ES-I3 (cell line): ENCODE results near the gene CLCNKA.
"Not testable (repeated sequence)": the region's sequence is repeated elsewhere in the genome, so short reads cannot be mapped to it uniquely, and the experiment has no call there.

Source experiments
- H3K36me3 ChIP-seq: 2 replicates; pipeline ENCODE4 v1.6.1; 2013; ENCODE audit warnings: mild to moderate bottlenecking, low read length, control low read depth, moderate library complexity; ENCODE audit not compliant: insufficient read depth
- H3K4me1 ChIP-seq: 2 replicates; pipeline ENCODE4 v1.6.1; 2013; ENCODE audit warnings: mild to moderate bottlenecking, control low read depth, low read length; ENCODE audit not compliant: insufficient read depth
- H3K9ac ChIP-seq: 2 replicates; pipeline ENCODE4 v1.6.1; 2013; ENCODE audit warnings: low read depth, mild to moderate bottlenecking, low read length, moderate library complexity
- H3K9me3 ChIP-seq: 2 replicates; pipeline ENCODE4 v1.6.1; 2013; ENCODE audit warnings: mild to moderate bottlenecking, low read length, moderate library complexity; ENCODE audit not compliant: control insufficient read depth, insufficient read depth

Gene CLCNKA

DNA sequence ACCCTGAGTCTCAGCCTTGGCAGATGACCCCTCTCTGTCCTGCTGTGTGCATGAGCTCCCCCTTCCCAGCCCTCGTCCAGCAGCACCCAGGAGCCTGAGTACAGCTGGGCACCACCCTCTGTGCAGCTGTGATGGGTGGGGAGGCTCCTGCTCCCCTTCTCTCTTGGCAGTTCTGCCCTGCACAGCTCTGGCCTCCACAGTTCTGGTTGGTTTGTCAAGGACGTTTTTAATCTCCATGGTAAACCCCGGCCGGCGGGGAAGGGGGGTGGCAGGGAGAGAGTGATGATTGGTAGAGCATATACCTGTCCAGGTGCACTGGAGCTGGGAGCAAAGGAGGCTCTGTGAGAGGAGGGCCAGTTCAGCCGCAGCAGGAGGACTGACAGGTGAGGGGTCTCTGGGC, at the start of gene CLCNKA:
TSS of gene CLCNKA (plus strand) at position 356 of the 400 bp plus-strand sequence. CDS start 584 bp downstream, outside the sequence.
- H3K4me1 ChIP-seq: peaks cover 27% of the 10 kb centered on the region; the same call in 1 of the 2 replicates
- no peaks in the 10 kb centered on the region for H3K36me3 ChIP-seq
- no peak within 1 kb of the TSS for H3K9ac ChIP-seq
- H3K9me3 ChIP-seq: no peaks in the 10 kb centered on the region

DNA sequence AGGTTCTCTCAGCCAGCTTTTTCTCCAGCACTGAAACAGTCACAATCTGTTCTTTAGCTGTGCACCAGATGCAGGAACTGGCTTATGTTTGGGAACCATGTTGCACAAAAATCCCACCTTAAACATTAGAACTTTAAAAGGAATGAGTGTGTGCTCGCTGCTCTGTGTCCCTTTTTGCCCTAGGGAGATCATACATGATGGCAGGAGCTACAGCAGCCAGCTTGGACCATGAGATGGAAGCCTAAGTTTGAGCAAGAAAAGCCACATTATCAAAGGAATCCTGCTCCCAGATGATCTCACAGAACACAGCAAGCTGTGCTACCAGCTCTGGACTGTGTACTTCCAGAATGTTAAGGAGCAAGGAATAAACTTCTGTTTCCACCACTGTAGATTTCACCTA, 49.4 kb upstream of the CLCNKA start:
- H3K4me1 ChIP-seq: 0 out of 2 replicates have a peak, but pooled peaks cover 4% of the 10 kb centered on the region
- no peak overlapping the region for H3K9ac ChIP-seq
- H3K9me3 ChIP-seq: peaks cover 6% of the 10 kb centered on the region
- peaks cover 6% of the 10 kb centered on the region; the same call in 1 of the 2 replicates for H3K36me3 ChIP-seq

DNA sequence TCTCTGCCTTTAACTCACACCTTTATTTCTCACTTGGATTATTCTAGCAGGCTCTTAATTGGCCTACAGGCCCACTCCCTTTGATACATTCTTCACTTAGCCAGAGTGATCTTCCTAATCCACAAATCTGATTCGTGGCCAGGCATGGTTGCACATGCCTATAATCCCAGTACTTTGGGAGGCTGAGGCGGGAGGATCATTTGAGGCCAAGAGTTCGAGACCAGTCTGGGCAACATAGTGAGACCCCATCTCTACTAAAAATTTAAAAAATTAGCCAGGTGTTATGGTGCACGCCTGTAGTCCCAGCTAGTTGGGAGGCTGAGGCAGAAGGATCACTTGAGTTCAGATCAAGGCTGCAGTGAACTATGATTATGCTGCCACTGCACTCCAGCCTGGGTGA, 48.1 kb upstream of the CLCNKA start:
- Histone ChIP-seq H3K9ac (no peak overlapping the region), H3K4me1 (0 out of 2 replicates have a peak, but pooled peaks cover 4% of the 10 kb centered on the region), H3K9me3 (peaks cover 5% of the 10 kb centered on the region), H3K36me3 (0 out of 2 replicates have a peak, but pooled peaks cover 2% of the 10 kb centered on the region)

DNA sequence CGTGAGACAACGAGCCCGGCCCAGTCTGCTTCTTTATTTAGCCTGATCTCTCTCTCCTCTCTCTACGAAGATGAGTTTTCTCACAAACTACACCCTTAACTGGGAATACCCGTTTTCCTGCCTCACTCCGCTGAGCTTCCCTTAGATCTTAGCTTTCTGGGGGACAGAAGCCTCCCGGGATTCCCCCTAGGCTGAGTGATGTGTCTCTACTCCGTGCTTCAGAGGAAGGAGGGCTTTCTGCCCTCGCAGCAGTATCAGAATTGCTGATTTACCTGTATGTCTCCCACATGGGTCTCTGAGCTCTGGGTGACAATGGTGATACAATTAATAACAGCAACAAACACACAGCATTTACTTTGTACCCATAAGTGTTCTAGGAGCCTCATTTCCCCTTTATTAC, 47.0 kb upstream of the CLCNKA start:
- Histone ChIP-seq H3K9me3 (no peaks in the 10 kb centered on the region), H3K36me3 (no peaks in the 10 kb centered on the region), H3K9ac (peak overlapping the region; percentile 66), H3K4me1 (0 out of 2 replicates have a peak, but pooled peaks cover 4% of the 10 kb centered on the region)

DNA sequence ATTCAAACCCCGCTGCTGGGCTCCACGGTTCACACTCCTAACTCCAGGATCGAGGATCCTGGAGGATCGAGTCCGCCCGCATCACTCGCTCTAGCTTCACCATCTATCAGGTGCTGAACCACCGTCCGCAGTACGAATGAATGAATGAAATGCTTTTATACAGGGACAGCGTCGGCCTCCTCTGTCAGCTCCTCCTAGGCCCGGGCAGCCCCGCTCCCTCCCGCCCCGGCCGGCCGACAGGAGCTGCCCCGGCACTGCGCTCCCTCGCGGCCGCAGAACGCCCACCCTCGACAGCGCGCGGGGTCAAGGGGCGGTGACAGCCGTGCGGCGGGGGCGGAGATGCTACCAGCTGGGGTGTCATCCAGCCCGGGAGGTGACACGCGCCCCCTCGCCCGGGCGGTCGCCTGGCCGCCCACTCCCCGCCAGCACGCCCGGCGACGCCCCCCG, 46.5 kb upstream of the CLCNKA start:
- Histone ChIP-seq H3K4me1 (0 out of 2 replicates have a peak, but pooled peaks cover 4% of the 10 kb centered on the region), H3K36me3 (no peaks in the 10 kb centered on the region), H3K9ac (peak overlapping the region; percentile 66), H3K9me3 (no peaks in the 10 kb centered on the region)

DNA sequence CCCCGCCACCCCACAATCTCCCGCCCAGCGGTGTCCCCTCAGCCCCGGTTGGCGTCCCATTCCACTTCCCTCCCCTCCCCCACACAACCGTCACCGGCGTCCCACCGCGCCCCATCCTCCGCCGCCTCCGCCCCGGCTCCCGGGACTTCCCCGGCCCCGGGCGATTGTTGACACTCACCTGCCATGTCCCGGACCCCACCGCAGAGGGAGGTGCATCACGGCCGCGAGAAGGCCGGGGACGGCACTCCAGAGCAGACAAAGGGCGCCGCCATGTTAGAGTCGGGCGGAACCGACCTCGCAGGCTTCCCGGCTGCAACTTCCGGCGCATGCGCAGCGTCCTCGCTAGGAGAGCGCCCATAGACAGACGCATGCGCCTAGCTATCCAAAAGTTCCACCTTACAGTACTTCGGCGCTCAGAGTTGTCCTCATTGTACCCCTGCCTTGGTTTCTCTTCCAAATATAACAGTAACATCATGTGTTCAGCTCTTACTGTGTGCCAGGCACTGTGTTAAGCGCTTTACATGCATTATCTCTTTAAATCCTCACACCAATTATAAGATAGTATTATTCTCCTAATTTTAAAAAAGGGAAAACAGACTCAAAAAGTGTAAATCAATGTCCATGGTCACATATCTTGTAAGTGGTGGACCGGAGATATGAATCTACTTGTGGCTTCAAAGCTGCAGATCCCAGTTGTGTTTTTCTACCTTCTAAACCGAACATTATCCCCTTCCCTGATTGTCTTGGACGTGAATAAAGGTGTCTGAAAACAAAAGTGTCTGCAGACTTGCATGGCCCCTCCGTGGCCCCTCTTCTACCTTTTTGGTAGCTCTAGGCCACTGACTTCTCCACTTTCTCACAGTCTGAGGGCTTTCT, 45.8 kb upstream of the CLCNKA start, which contains the start of gene ZBTB17:
TSS of gene ZBTB17 (minus strand) at position 297 of the 876 bp plus-strand sequence. CDS start 27,606 bp downstream, outside the sequence.
- H3K36me3 ChIP-seq: no peaks in the 10 kb centered on the region
- H3K9ac ChIP-seq: peak within 1 kb of the TSS; percentile 66
- H3K9me3 ChIP-seq: no peaks in the 10 kb centered on the region
- 0 out of 2 replicates have a peak, but pooled peaks cover 4% of the 10 kb centered on the region for H3K4me1 ChIP-seq

DNA sequence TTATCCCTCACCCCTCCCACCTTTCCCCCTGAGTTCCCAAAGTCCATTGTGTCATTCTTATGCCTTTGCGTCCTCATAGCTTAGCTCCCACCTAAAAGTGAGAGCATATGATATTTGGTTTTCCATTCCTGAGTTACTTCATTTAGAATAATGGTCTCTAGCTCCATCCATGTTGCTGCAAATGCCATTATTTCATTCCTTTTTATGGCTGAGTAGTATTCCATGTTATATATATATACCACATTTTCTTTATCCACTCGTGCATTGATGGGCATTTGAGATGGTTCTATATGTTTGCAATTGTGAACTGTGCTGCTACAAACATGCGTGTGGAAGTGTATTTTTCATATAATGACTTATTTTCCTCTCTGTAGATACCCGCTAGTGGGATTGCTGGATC, 43.9 kb upstream of the CLCNKA start:
- not testable (repeated sequence) for H3K9ac ChIP-seq, H3K36me3 ChIP-seq, H3K9me3 ChIP-seq, H3K4me1 ChIP-seq

DNA sequence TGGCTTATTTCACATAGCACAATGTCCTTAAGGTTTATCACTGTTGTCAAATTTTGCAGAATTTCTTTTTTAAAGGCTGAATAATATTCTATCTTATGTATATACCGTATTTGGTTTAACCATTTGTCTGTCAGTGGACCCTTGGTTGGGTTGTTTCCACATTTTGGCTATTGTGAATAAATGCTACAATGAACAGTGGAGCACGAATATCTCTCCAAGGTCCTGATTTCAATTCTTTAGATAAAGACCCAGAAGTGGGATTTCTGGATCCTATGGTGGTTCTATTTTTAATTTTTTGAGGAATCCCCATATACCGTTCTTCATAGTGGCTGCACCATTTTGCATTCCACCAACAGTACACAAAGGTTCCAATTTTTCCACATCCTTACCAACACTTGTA, 40.2 kb upstream of the CLCNKA start:
- Histone ChIP-seq H3K9ac (no peak overlapping the region), H3K36me3 (no peaks in the 10 kb centered on the region), H3K9me3 (peaks cover 8% of the 10 kb centered on the region; the same call in 1 of the 2 replicates), H3K4me1 (no peaks in the 10 kb centered on the region)

DNA sequence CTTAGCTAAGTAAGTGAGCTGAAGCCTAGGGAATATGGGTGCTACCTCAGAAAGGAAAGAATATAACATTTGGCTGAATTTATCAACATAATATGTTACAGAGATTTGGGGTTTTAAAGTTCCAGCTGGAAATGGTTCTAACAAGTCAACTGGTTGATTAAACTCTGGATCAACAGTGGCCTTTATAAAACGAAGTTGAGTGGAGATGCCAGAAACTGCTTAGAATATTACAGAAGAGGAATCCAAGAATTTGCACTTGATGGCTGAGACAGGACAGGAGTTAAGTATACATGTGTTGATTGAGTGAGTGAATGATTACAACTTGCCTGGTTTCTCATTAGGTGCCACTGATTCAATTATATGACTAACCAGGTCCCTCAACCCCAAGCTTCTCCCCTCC, 38.6 kb upstream of the CLCNKA start:
- Histone ChIP-seq H3K4me1 (no peaks in the 10 kb centered on the region), H3K9ac (no peak overlapping the region), H3K36me3 (no peaks in the 10 kb centered on the region), H3K9me3 (peaks cover 8% of the 10 kb centered on the region; the same call in 1 of the 2 replicates)

DNA sequence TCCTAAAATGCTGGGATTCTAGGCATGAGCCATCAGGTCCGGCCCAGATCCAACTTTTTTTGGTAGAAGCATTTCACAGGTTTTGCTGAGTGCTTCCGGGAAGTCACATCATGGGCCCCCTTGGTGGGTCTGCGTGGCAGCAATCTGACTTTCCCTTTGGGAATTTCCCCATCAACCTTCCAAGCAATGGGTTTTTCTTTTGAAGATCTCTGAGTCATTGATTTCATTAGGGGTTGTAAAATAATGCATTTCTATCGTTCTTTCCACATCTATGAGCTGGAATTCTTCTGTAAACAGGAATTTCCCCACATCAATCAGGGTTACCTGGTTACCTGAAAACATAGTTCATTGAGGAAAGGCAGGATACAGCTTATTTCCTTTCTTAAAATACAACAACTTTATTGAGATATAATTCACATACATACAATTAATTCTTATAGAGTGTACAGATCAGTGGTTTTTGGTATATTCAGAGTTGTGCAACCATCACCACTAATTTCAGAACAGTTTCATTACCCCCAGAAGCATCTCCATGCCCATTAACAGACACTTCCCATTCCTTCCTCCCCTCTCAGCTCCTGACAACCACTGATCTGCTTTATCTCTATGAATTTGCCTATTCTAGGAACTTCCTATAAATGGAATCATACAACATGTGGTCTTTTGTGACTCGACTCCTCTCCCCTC, 36.1 kb upstream of the CLCNKA start:
- no peaks in the 10 kb centered on the region for H3K36me3 ChIP-seq
- H3K9ac ChIP-seq: no peak overlapping the region
- H3K4me1 ChIP-seq: no peaks in the 10 kb centered on the region
- H3K9me3 ChIP-seq: peaks cover 8% of the 10 kb centered on the region; the same call in 1 of the 2 replicates

DNA sequence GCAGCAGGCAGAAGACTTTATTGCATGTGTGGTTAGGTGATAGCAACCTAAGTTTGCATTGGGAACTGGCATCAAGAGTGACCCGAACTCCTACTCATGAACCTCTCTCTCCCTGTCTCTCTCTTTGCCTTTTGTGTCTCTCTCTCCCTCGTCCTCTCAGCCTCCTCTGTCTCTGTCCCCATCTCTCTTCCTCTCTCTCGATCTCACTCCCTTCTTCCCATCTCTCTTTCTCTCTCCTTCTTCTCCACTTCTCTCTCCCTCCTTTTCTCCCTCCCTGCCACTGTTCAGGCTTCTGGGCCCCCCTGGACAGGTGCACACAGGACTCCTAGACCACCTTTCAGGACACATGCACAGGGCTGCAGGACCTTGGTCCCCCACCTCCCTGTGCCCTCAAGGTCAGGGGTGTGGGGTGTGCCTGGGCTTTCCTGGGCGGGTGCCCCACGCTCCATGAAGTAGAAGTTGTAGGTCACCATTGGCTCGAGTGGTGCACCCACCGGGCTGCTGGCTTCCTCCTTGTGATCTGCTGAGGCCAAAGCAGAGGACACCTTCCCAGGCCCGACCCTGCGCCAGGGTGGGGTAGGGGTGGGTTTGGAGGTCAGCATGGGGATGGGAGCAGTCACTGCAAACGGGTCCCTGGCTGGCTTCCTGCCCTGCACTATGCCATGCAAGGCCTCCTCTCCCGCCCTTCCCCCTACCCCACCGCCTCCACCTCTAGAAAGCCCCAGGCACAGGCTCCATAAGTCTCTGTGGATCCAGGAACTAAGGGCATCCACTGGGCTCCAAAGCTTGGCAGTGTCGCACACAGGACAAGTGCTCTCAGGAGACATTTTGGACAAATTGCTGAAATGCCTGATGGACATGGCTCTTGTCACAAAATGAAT, 32.7 kb upstream of the CLCNKA start:
- Histone ChIP-seq H3K9ac (no peak overlapping the region), H3K4me1 (no peaks in the 10 kb centered on the region), H3K36me3 (no peaks in the 10 kb centered on the region), H3K9me3 (no peaks in the 10 kb centered on the region)

DNA sequence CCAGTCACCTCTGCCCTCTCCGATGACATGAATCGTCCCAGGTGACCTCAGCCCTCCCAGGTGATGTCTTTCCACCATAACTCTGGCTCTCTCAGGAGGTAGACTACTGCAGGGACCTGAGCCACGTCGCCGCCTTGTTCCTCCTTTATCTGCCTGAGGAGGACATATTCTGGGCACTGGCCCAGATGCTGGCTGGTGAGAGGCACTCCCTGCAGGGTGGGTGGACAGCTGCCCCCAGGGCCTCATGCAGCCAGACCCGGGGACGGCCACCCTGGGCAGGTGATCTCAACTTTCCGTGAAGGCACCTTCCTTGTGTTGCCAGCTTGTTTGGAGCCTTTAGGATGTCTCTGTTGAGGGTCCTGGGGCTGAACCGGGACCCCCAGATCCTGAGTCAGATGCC, 32.1 kb upstream of the CLCNKA start:
- Histone ChIP-seq H3K9me3 (no peaks in the 10 kb centered on the region), H3K4me1 (no peaks in the 10 kb centered on the region), H3K9ac (no peak overlapping the region), H3K36me3 (no peaks in the 10 kb centered on the region)

DNA sequence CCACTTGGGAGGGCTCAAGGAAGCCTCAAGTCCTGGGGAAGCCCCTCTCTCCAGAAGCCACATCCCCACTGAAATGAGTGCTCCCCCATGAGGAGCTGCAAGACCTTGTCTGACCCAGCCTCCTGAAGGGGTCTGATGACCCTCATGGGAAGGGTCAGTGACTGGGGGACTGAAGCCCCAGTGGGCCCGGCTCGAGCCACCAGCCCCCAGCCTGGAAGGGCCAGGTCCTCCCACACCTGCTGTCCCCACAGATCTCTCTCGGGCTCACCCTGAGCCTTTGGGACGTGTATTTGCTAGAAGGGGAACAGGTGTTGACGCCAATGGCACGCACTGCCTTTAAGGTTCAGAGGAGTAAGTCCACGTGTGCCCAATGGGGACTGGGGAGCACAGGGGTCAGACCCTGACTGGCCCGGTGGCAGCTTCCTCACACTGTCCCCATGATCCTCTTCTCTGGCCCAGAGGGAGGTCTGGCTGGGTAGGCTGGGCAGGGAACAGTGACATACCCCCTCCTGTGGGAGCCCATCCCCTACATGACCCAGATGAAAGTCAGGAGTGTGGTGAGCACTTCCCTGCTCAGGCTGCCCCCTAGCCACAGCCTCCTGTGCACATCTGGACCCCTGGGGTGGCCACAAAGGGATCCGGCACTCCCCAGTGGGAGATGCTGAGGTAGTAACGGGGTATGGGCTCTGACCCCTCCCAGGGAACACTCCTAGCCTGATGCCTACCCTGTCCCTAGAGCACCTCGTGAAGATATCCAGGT, 30.2 kb upstream of the CLCNKA start:
- H3K9ac ChIP-seq: no peak overlapping the region
- no peaks in the 10 kb centered on the region for H3K9me3 ChIP-seq

More for the DNA sequence above, 30.2 kb upstream of the CLCNKA start:
- Histone ChIP-seq H3K4me1 (no peaks in the 10 kb centered on the region), H3K36me3 (no peaks in the 10 kb centered on the region)
